HG03520 (cell line): ENCODE data around the gene TEK.
"Not testable (repeated sequence)": the region's sequence is repeated elsewhere in the genome, so short reads cannot be mapped to it uniquely, and the experiment has no call there.

Experiments used
- ATAC-seq: cut with Tn5 transposase; IDR thresholded peaks from one replicate; pipeline ENCODE4 v1.9.1; 2021; ENCODE audit warnings: mild to moderate bottlenecking, moderate library complexity; ENCODE audit not compliant: unreplicated experiment

Gene TEK

DNA sequence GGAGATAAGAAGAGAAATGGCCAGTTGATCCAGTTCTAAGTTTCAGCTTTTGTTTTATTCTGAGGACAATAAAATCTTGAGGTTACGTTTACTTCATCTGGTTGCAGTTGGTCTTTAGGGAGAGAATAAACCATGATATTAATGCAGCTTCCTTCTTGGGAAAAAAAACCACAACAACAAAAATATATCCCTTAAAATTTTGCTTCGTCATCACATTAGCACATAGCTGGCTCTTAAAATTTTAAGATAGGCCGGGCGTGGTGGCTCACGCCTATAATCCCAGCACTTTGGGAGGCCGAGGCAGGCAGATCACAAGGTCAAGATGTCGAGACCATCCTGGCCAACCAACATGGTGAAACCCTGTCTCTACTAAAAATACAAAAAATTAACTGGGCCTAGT, 101.6 kb downstream of the TEK start:
- ATAC-seq, result no peak

DNA sequence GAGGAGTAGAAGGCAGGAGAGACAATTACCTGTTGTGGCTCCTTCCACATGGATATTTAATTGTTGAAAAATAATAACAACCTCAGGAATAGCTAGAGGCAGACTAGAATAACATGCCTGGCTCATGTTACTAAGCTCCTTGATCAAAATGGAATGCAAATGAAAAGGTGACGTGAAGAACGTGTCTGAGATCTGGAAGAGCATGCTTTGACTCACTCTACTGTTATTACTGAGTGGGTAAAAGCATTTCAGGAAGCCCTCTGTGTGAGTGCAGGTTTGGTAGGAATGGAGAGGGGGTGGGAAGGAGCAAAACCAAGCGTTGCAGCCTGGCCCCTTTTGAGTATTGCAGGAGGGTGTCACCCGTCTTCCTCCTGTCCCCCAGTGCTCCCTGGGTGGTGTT, 103.2 kb downstream of the TEK start:
- no peak for ATAC-seq

DNA sequence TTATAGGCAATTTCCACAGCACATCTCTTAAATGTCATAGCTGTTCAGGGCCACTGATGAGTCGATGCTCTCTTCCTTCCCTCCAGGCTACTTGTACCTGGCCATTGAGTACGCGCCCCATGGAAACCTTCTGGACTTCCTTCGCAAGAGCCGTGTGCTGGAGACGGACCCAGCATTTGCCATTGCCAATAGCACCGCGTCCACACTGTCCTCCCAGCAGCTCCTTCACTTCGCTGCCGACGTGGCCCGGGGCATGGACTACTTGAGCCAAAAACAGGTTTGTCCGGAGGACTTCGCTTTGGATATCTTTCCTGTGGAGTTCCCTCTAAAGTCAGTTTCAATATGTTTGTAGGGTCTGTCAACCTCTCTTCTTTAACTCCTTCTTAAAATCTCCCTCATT, 103.6 kb downstream of the TEK start:
- ATAC-seq, result no peak

DNA sequence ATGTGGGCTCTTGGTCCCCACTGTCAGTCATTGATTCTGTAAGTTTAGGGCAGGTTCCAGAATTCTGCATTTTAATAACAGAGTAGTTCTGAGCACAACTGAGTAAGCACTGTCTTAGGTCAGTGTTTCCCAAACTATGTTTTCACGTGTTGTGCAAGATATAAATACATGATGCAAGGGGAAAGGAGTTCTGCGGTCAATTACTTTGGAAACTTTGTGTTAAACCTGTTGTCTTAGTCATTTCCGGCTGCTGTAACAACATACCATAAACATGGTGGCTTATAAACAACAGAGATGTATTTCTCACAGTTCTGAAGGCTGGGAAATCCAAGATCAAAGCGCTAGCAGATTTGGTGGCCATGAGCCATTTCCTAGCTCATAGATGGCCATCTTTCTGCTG, 118.2 kb downstream of the TEK start:
- no peak for ATAC-seq

DNA sequence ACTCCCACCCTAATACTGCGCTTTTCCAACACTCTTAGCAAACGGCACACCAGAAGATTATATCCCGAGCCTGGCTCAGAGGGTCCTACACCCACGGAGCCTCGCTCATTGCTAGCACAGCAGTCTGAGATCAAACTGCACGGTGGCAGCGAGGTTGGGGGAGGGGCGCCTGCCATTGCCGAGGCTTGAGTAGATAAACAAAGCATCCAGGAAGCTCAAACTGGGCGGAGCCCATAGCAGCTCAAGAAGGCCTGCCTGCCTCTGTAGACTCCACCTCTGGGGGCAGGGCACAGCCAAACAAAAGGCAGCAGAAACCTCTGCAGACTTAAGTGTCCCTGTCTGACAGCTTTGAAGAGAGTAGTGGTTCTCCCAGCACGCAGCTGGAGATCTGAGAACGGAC, 130.6 kb downstream of the TEK start:
- not testable (repeated sequence) for ATAC-seq

DNA sequence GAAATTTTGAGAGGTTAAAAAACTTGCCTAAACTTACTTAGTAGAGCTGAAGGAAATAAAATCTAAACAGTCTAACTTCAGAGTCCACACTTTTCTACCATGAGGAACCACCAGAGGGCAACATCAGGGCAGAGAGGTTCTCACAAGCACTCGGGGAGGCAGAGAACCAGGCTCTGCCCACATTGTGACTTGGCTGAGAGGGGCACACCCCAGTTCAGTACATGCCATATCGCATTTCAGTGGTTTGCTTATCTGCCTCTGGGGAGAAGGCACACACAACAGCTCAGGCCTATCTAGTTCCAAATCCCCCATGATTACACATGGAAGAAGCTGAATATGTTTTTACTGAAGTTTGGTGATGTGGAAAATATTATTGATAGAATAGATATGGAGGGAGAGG, 138.7 kb downstream of the TEK start:
- ATAC-seq, result peak; percentile 73

DNA sequence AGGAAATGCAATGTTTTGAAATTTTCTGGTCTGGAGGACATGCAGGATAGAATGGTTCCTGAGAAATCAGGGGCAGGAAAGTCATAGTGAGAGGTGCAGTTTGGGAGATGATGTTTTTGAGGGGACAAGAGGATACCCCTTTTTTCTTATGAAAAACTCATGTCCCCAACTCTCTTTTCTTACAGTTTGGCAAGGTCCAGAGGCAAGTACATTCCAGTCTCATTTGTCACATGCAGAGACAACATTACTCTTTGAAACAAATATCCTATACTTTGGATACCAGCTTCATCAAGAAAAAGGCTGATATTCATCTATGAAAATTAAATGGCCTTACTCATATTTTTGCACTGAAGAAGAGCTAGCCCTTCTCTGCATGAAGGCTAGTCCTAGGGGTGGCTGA, 139.7 kb downstream of the TEK start:
- ATAC-seq, result no peak

DNA sequence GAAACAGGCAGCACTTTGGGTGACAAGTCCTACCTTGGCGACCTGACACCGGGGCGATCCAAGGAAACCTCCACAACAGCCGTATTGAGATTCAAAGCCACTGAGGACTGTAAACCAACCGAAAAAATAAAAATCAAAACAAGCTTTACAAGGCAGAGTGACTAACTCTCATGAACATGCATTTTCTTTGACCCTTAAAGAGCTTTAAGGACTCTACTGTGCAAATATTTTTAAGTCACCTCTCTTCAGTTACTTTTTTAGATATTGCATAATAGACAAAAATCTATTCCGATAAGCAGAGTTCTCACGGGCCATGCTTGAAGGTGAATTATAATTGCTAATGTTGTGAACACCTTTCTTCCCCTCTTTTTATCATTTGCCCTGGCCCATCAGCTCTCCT, 149.6 kb downstream of the TEK start:
- no peak for ATAC-seq

DNA sequence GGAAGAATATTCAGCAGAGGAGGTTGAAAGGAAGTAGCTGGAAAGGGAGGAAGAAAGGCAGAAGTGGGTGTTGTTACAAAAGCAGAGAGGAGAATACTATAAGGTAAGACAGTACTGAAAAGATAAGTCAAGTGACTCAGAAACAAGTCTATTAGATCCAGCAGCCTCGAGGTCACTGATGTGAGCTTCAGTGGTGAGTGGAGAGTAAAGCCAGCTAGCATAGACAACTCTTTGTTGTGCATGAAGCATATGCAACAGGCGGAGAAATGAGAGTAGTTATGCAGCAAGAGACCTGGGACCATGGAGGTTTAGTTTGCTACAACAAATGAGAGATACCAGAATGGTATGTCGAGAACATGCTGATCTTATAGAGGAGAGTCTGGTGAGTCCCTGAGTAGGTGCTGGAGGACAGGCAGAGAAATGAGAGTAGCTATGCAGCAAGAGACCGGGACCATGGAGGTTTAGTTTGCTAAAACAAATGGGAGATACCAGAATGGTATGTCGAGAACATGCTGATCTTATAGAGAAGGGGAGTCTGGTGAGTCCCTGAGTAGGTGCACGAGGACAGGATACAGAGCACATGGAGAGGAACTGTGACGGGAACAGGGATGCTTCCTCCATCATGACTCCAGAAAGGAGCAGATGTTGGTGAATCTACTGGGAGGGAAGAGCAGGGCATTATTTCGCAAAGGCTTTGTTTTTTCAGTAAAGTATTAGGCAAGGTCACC, 151.9 kb downstream of the TEK start:
- ATAC-seq, result no peak

DNA sequence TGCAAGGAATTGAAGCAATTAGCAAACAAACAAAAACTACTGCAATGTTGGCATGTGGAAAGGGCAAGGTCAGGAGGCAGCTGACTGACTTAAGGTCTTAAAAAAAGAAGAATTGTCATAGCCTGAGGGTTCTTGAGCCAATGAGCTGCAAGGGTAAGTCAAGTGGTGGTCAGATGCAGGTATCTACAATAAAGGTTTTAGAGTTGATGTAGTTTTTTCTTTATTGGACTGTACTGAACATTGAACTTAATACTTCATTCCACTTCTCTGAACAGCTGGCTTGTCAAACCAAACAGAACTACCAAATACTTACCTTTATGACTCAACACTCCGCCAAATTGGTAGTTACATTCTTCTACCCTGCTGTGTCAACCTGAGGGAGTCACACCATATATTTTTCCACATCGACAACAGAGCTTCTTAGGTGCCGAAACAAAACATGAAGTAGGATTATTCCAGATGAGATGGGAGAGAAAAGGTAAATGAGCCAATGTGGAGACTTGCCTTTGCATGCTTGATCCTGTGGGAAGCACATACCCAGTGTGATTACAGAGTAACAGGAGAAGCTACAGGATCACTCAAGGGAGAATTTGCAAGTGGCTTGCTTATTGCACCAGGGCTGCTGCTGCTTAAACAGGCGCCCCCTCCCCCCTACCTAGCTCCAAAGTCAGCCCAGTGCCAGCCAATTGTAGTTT, 152.6 kb downstream of the TEK start:
- ATAC-seq, result no peak

DNA sequence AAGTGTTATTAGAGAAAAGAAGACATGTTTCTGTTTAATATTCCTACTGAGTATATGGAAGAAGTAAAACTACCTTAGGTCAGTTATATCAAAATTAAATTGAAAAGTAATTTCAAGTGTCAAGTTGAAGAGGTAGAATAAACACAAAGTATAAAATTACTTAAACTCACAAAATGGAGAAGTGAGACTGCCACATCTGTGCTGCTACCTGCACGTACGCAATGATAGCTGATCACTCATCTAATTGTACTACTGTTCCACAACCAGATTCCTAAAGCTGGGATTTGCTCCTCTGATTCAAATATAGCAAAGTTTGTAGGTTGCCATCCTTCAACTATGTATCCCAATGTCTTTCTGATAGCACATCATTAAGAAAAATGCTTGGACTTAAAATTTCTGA, 163.1 kb downstream of the TEK start:
- ATAC-seq, result peak; percentile 45

DNA sequence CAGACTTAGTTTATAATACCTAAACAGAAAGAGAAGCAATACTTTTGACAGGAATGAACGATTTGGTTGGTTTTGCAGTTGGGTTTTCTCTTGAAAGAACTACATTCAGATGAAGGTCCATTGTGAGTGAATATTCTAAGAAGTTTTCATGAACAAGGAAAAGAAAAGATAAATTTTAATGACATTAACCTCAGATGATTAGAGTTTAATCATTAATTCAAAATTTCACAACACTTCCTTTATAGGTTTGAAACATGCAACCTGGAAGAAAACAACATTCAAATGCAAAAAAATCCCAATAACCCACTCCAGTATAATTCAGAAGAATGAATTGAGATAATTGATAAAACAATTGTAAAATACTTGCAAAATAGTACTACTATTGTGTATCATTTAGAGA, 164.2 kb downstream of the TEK start:
- no peak for ATAC-seq

DNA sequence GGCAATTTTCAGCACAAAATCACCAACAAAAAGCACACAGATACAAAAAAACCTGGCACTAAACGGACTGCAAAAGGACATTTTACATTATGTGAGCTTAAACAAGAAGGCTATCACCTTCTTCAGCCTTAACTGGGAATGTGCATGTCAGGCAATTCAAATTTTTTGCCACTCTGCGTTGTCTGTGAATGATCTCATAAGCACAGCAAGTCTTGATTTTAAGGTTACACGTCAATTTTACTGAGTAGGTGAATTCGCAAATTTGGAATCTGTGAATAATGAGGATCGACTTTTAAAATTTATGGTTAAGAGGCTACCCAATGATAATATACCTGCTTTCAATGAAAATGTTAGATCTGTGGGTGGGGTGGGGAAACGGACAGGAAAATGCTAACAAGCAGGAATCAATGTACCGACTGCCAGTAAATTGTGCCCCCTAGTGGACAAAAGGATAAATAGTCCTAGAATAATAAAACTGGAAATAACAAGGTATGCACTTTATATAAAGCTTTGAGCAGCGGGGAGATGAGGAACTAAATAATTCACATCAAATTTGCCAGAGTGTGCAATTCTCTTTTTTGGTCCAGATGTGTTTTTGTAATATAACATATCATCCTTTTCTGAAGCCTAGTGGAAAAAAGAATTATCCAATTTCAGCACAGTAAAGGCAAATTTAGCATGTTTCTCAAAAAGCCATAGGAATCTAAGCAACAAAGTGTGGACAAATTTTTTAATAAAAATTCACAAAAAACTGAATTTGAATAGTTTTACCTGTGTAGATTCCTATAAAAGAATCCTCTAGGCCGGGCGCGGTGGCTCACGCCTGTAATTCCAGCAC, 167.4 kb downstream of the TEK start:
- no peak for ATAC-seq

DNA sequence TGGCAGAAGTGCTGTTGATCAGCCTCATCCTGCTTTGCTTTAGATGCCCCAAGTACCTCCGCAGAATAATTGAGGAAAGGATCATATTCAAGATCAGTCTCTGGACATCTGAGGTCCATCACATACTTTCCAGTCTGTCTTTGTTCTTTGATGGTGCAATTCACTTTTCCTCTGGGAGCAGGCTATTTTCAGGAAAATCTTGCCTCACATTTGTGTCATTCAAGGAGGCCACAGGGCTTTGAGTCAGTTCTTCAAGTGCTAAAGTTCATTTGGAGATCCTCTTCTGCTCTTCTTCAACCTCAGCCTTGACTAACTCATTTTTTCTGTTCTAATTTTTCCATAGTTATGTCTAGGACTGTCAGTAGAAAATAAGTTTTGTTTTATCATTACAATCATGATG, 169.3 kb downstream of the TEK start:
- ATAC-seq, result no peak

DNA sequence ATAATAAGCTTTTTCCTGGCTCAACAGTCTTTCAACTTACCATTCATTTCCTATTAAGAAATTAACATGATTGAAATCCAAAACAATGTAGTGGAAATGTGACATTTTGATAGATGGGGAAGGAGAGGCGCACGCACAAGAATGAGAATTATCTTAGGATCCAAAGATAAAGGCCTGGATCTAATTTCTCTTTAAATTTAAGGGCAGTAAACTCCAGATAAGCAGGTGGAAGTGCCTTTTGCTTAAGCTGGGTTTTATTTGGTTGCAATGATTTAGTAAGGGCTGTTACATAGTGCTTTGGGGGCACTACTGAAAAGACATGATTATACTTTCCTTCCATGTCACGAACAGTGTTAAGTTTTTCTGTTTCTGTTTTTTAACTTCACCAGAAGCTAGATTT, 170.6 kb downstream of the TEK start:
- no peak for ATAC-seq
